ENCODE data around the gene NIFK.
"Not testable (repeated sequence)": the region's sequence is repeated elsewhere in the genome, so short reads cannot be mapped to it uniquely, and the experiment has no call there.

The NIFK gene

DNA sequence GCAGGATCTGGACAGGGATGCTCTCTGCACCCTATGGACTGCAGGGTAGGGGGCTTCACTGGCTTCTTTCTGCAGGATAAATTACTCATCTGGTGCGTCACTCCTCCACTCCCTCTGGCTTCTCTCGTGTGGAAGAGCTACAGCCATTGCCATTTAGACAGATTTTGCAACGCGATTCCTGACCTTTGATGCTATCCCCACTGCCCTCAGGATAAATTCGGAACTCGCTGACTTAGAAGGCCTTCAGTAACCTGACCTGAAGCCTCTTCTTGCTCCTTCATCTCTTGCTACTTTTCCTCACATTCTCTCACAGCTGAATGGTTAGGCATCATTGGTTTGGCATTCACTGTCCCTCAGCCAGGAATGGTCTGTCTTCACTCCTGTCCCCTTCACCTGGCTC, 5.3 kb downstream of the NIFK start:
- Histone ChIP-seq H3K4me1 (ENCODE audit: insufficient read depth, insufficient read length) (no peaks in the 10 kb centered on the region), H3K27me3 (ENCODE audit: insufficient read depth, insufficient read length) (no peaks in the 10 kb centered on the region), H3K9me3 (ENCODE audit: insufficient read depth, low read length) (no peaks in the 10 kb centered on the region), H3K36me3 (ENCODE audit: insufficient read depth, insufficient read length, low read length) (peaks cover 83% of the 10 kb centered on the region), H3K9ac (ENCODE audit: insufficient read length, low read depth) (no peak overlapping the region), H3K4me3 (ENCODE audit: insufficient read length, low read depth) (no peak overlapping the region)
- TF ChIP-seq SUZ12 (IDR thresholded peaks at IDR 0.05; ENCODE audit: extremely low read depth, insufficient read depth, insufficient read length), result no peak
- no peak for TF ChIP-seq ZNF274 (IDR thresholded peaks at IDR 0.05; ENCODE audit: low read depth, low read length)
- TF ChIP-seq YY1 (IDR thresholded peaks at IDR 0.05; ENCODE audit: insufficient read depth, insufficient read length), result no peak
- no peak for DNase-seq (ENCODE audit: low read depth, low spot score)

DNA sequence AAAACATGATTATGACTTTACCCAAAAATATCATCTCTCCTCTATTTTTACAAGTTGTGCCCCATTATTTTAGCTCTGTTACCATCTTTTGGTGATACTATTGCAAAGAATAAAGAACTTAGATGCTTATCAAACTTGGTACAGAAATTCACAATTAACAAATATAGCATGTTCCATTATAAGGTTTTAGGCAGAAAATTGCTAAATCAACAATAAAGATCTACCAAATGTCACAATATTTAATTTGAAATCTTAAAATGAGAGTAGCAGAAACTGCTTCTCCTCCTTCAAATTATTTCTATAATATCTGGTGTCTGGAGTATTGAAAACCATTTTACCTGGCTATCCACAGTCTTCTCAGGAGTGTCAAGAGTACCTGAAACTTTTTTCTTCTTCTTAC, 8.7 kb downstream of the NIFK start:
- TF ChIP-seq SUZ12 (IDR thresholded peaks at IDR 0.05; ENCODE audit: extremely low read depth, insufficient read depth, insufficient read length) (no peak), YY1 (IDR thresholded peaks at IDR 0.05; ENCODE audit: insufficient read depth, insufficient read length) (no peak), ZNF274 (IDR thresholded peaks at IDR 0.05; ENCODE audit: low read depth, low read length) (no peak)
- no peaks in the 10 kb centered on the region for H3K27me3 ChIP-seq (ENCODE audit: insufficient read depth, insufficient read length)
- peaks cover 76% of the 10 kb centered on the region for H3K36me3 ChIP-seq (ENCODE audit: insufficient read depth, insufficient read length, low read length)
- H3K9me3 ChIP-seq (ENCODE audit: insufficient read depth, low read length), result no peaks in the 10 kb centered on the region
- H3K9ac ChIP-seq (ENCODE audit: insufficient read length, low read depth), result no peak overlapping the region
- no peak for DNase-seq (ENCODE audit: low read depth, low spot score)
- H3K4me1 ChIP-seq (ENCODE audit: insufficient read depth, insufficient read length), result no peaks in the 10 kb centered on the region
- H3K4me3 ChIP-seq (ENCODE audit: insufficient read length, low read depth), result no peak overlapping the region

DNA sequence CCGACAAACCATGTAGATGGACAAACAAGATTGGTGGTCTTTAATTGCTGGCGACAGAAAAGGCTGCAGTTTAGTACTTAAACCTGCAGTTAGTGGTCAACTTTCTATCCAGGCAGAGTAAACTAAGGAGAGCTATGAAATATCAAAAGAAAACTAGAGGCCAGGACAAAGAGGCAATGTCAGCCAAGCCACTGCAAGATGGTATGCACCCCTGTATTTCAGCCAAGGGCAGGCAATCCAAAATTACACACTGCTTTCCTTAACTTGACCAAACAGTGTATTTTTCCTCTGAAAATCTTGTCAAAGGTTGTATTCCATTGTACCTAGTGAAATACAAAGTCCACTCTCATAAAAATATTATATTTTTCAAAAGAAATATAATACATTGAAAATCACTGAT, 9.3 kb downstream of the NIFK start:
- no peak for TF ChIP-seq YY1 (IDR thresholded peaks at IDR 0.05; ENCODE audit: insufficient read depth, insufficient read length)
- no peak for TF ChIP-seq ZNF274 (IDR thresholded peaks at IDR 0.05; ENCODE audit: low read depth, low read length)
- TF ChIP-seq SUZ12 (IDR thresholded peaks at IDR 0.05; ENCODE audit: extremely low read depth, insufficient read depth, insufficient read length), result no peak
- no peak for DNase-seq (ENCODE audit: low read depth, low spot score)
- H3K36me3 ChIP-seq (ENCODE audit: insufficient read depth, insufficient read length, low read length), result peaks cover 71% of the 10 kb centered on the region
- no peak overlapping the region for H3K4me3 ChIP-seq (ENCODE audit: insufficient read length, low read depth)
- no peaks in the 10 kb centered on the region for H3K4me1 ChIP-seq (ENCODE audit: insufficient read depth, insufficient read length)
- H3K9me3 ChIP-seq (ENCODE audit: insufficient read depth, low read length), result no peaks in the 10 kb centered on the region
- H3K9ac ChIP-seq (ENCODE audit: insufficient read length, low read depth), result no peak overlapping the region
- no peaks in the 10 kb centered on the region for H3K27me3 ChIP-seq (ENCODE audit: insufficient read depth, insufficient read length)

DNA sequence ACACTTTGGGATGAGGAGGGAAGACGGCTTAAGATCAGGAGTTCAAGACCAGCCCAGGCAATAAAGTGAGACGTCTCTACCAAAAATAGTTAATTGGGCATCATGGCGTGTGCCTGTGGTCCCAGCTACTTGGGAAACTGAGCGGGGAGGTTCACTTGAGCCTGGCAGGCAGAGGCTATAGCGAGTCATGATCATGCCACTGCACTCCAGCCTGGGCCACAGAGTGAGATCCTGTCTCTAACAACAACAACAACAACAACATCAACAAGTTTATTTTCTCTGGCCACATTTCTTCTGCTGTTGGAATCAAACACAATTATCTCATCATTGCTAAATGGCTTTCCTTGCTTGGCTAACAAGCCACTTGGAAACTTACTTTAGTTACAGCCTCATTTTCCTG, 13.4 kb downstream of the NIFK start:
- no peak overlapping the region for H3K4me3 ChIP-seq (ENCODE audit: insufficient read length, low read depth)
- no peak overlapping the region for H3K9ac ChIP-seq (ENCODE audit: insufficient read length, low read depth)
- TF ChIP-seq YY1 (IDR thresholded peaks at IDR 0.05; ENCODE audit: insufficient read depth, insufficient read length), result no peak
- TF ChIP-seq ZNF274 (IDR thresholded peaks at IDR 0.05; ENCODE audit: low read depth, low read length), result no peak
- TF ChIP-seq SUZ12 (IDR thresholded peaks at IDR 0.05; ENCODE audit: extremely low read depth, insufficient read depth, insufficient read length), result no peak
- H3K27me3 ChIP-seq (ENCODE audit: insufficient read depth, insufficient read length), result no peaks in the 10 kb centered on the region
- H3K9me3 ChIP-seq (ENCODE audit: insufficient read depth, low read length), result no peaks in the 10 kb centered on the region
- DNase-seq (ENCODE audit: low read depth, low spot score), result no peak
- peaks cover 34% of the 10 kb centered on the region for H3K36me3 ChIP-seq (ENCODE audit: insufficient read depth, insufficient read length, low read length)
- H3K4me1 ChIP-seq (ENCODE audit: insufficient read depth, insufficient read length), result no peaks in the 10 kb centered on the region

DNA sequence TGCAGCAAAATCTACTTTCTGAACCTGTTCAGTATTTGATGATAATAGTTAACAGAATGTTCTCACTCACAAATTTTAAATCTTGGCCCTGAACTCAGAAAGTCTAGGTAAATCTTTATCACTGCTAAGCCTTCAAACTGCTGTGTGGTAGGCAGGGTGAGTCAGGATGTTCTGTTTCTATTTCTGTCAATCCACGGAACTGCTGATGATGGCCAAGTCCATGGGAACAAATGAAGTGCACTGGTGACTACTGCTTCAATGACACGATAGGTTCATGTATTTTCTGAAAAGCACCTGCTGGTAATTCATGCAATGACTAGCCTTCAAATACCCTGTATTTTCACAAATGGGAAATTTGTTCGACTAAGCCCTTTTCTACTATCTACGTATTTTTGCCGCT, 14.2 kb downstream of the NIFK start:
- TF ChIP-seq ZNF274 (IDR thresholded peaks at IDR 0.05; ENCODE audit: low read depth, low read length) (no peak), YY1 (IDR thresholded peaks at IDR 0.05; ENCODE audit: insufficient read depth, insufficient read length) (no peak), SUZ12 (IDR thresholded peaks at IDR 0.05; ENCODE audit: extremely low read depth, insufficient read depth, insufficient read length) (no peak)
- Histone ChIP-seq H3K27me3 (ENCODE audit: insufficient read depth, insufficient read length) (no peaks in the 10 kb centered on the region), H3K9ac (ENCODE audit: insufficient read length, low read depth) (no peak overlapping the region), H3K4me3 (ENCODE audit: insufficient read length, low read depth) (no peak overlapping the region), H3K9me3 (ENCODE audit: insufficient read depth, low read length) (no peaks in the 10 kb centered on the region), H3K4me1 (ENCODE audit: insufficient read depth, insufficient read length) (no peaks in the 10 kb centered on the region), H3K36me3 (ENCODE audit: insufficient read depth, insufficient read length, low read length) (peaks cover 26% of the 10 kb centered on the region)
- DNase-seq (ENCODE audit: low read depth, low spot score), result no peak

DNA sequence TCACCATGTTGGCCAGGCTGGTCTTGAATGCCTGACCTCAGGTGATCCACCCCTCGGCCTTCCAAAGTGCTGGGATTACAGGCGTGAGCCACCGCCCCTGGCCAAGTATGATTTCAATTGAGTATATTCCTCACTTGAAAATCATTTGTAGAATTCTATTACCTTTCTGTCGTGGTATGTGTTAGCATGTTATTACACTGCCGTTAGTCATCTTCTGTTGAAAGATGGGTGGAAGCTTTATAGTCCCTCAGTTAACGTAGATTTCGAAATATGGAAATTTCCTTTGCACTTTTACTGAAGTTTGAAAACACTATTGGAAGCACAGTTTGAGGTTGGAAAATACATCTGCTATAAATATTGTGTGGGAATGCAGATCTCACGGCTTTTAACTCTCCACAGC, 14.7 kb downstream of the NIFK start:
- H3K4me1 ChIP-seq (ENCODE audit: insufficient read depth, insufficient read length), result no peaks in the 10 kb centered on the region
- no peaks in the 10 kb centered on the region for H3K9me3 ChIP-seq (ENCODE audit: insufficient read depth, low read length)
- TF ChIP-seq SUZ12 (IDR thresholded peaks at IDR 0.05; ENCODE audit: extremely low read depth, insufficient read depth, insufficient read length), result no peak
- TF ChIP-seq ZNF274 (IDR thresholded peaks at IDR 0.05; ENCODE audit: low read depth, low read length), result no peak
- TF ChIP-seq YY1 (IDR thresholded peaks at IDR 0.05; ENCODE audit: insufficient read depth, insufficient read length), result no peak
- peaks cover 21% of the 10 kb centered on the region for H3K36me3 ChIP-seq (ENCODE audit: insufficient read depth, insufficient read length, low read length)
- H3K27me3 ChIP-seq (ENCODE audit: insufficient read depth, insufficient read length), result no peaks in the 10 kb centered on the region
- DNase-seq (ENCODE audit: low read depth, low spot score), result no peak
- no peak overlapping the region for H3K9ac ChIP-seq (ENCODE audit: insufficient read length, low read depth)
- no peak overlapping the region for H3K4me3 ChIP-seq (ENCODE audit: insufficient read length, low read depth)

DNA sequence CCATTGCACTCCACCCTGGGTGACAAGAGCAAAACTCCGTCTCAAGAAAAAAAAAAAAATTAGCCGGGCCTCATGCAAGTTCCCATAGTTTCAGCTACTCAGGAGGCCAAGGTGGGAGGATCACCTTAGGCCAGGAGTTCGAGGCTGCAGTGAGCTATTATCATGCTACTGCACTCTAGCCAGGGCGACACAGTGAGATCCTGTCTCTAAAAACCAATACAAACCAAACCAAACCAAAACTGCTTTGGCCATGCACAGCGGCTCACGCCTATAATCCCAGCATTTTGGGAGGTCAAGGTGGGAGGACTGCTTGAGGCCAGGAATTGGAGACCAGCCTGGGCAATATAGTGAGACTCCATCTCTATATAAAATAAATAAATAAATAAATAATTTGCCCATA, 19.1 kb downstream of the NIFK start:
- Histone ChIP-seq H3K36me3 (ENCODE audit: insufficient read depth, insufficient read length, low read length) (no peaks in the 10 kb centered on the region), H3K9ac (ENCODE audit: insufficient read length, low read depth) (no peak overlapping the region), H3K4me1 (ENCODE audit: insufficient read depth, insufficient read length) (no peaks in the 10 kb centered on the region), H3K27me3 (ENCODE audit: insufficient read depth, insufficient read length) (no peaks in the 10 kb centered on the region), H3K9me3 (ENCODE audit: insufficient read depth, low read length) (no peaks in the 10 kb centered on the region), H3K4me3 (ENCODE audit: insufficient read length, low read depth) (no peak overlapping the region)
- TF ChIP-seq SUZ12 (IDR thresholded peaks at IDR 0.05; ENCODE audit: extremely low read depth, insufficient read depth, insufficient read length) (no peak), YY1 (IDR thresholded peaks at IDR 0.05; ENCODE audit: insufficient read depth, insufficient read length) (no peak), ZNF274 (IDR thresholded peaks at IDR 0.05; ENCODE audit: low read depth, low read length) (no peak)
- no peak for DNase-seq (ENCODE audit: low read depth, low spot score)

DNA sequence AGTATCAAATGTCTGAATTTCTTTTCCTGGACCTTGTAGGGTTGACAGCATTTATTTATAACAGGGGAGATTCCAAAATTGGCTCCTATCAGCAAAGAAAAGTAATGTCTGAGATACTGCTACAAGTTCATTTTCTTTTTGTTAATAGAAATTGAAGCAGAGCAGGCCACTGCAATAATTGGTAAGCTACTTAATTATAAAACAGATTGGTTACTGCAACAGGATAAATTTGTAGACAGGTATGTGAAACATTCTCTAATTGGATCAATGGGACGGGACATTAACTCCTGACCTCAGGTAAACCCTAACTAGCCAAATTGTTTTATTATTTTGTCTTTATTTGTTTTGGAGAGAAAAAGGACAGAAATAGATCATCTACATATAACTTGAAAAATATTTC, 20.5 kb downstream of the NIFK start:
- no peak for TF ChIP-seq YY1 (IDR thresholded peaks at IDR 0.05; ENCODE audit: insufficient read depth, insufficient read length)
- no peak for TF ChIP-seq SUZ12 (IDR thresholded peaks at IDR 0.05; ENCODE audit: extremely low read depth, insufficient read depth, insufficient read length)
- TF ChIP-seq ZNF274 (IDR thresholded peaks at IDR 0.05; ENCODE audit: low read depth, low read length), result no peak
- Histone ChIP-seq H3K9ac (ENCODE audit: insufficient read length, low read depth) (no peak overlapping the region), H3K9me3 (ENCODE audit: insufficient read depth, low read length) (no peaks in the 10 kb centered on the region)

DNA sequence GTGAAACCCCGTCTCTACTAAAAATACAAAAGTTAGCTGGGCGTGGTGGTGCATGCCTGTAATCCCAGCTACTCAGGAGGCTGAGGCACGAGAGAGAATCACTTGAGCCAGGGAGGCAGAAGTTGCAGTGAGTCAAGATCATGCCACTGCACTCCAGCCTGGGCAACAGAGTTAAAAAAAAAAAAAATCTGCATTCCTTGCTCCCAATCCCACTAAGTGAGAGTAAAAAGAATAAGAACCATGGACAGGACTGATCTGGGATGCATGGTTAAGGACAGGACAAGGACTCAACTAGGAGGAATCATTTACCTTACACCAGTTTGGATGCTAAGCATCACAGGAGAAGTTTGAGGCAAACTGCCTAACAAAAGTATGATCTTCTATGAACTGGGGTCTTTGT, 25.2 kb downstream of the NIFK start:
- not testable (repeated sequence) for H3K4me1 ChIP-seq (ENCODE audit: insufficient read depth, insufficient read length); H3K36me3 ChIP-seq (ENCODE audit: insufficient read depth, insufficient read length, low read length); H3K27me3 ChIP-seq (ENCODE audit: insufficient read depth, insufficient read length); H3K9ac ChIP-seq (ENCODE audit: insufficient read length, low read depth); DNase-seq (ENCODE audit: low read depth, low spot score); H3K4me3 ChIP-seq (ENCODE audit: insufficient read length, low read depth); H3K9me3 ChIP-seq (ENCODE audit: insufficient read depth, low read length)

More for the DNA sequence above, 20.5 kb downstream of the NIFK start:
- Histone ChIP-seq H3K4me1 (ENCODE audit: insufficient read depth, insufficient read length) (no peaks in the 10 kb centered on the region), H3K27me3 (ENCODE audit: insufficient read depth, insufficient read length) (no peaks in the 10 kb centered on the region), H3K36me3 (ENCODE audit: insufficient read depth, insufficient read length, low read length) (no peaks in the 10 kb centered on the region), H3K4me3 (ENCODE audit: insufficient read length, low read depth) (no peak overlapping the region)
- DNase-seq (ENCODE audit: low read depth, low spot score), result no peak
